Parathyroid adenoma (tissue), 2 donors: ENCODE data around the gene RAP1A.

Experiments
- H2AFZ ChIP-seq: fragments of 300-600 bp; sonication (generic); one replicate; pipeline ENCODE4 v1.7.0; 2017; ENCODE audit warnings: antibody characterized with exemption, mild to moderate bottlenecking
- H3K27ac ChIP-seq: fragments of 300-600 bp; sonication (generic); one replicate; pipeline ENCODE4 v1.7.0; 2017
- H3K27me3 ChIP-seq: fragments of 300-600 bp; sonication (generic); one replicate; pipeline ENCODE4 v1.7.0; 2017; ENCODE audit warnings: low read length; ENCODE audit not compliant: control insufficient read depth, insufficient read depth
- H3K36me3 ChIP-seq: fragments of 300-600 bp; sonication (generic); one replicate; pipeline ENCODE4 v1.7.0; 2017; ENCODE audit warnings: low read length; ENCODE audit not compliant: control insufficient read depth, insufficient read depth
- H3K4me1 ChIP-seq: fragments of 300-600 bp; sonication (generic); one replicate; pipeline ENCODE4 v1.7.0; 2017; ENCODE audit warnings: control low read depth
- H3K4me2 ChIP-seq: fragments of 300-600 bp; sonication (generic); one replicate; pipeline ENCODE4 v1.7.0; 2017; ENCODE audit warnings: low read length
- H3K4me3 ChIP-seq: fragments of 300-600 bp; sonication (generic); one replicate; pipeline ENCODE4 v1.7.0; 2017; ENCODE audit warnings: low read depth, low read length
- H3K79me2 ChIP-seq: fragments of 300-600 bp; sonication (generic); one replicate; pipeline ENCODE4 v1.7.0; 2017; ENCODE audit warnings: control low read depth
- H3K9ac ChIP-seq: fragments of 300-600 bp; sonication (generic); one replicate; pipeline ENCODE4 v1.7.0; 2017; ENCODE audit warnings: mild to moderate bottlenecking
- H3K9me3 ChIP-seq: fragments of 300-600 bp; sonication (generic); one replicate; pipeline ENCODE4 v1.7.0; 2017; ENCODE audit warnings: low read length; ENCODE audit not compliant: control insufficient read depth
- TF ChIP-seq, protein P1 (sequence below): fragments of 300-600 bp; sonication (generic); IDR thresholded peaks from one replicate; pipeline ENCODE4 v1.7.0; 2017; ENCODE audit warnings: antibody characterized with exemption, mild to moderate bottlenecking
- donor health status: primary hyperparathyroidism.

Gene RAP1A

DNA sequence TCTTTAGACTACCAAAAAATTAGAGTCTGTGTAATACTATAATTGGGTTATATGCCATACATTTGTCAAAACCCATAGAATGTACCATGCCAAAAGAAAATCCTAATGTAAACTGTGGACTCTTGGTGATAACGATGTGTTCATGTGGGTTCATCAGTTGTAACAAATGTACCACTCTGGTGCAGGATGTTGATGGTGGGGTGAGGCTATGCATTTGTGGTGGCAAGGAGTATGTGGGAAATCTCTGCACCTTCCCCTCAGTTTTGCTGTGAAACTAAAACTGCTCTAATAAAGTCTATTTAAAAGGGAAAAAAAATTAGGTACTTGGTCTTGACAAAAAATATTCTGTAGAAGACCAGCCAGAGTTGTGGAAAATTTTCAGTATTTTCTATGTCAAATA lies 76.2 kb downstream of the RAP1A start:
- Histone ChIP-seq H3K4me3 (no peak overlapping the region), H3K4me1 (no peaks in the 10 kb centered on the region), H3K27me3 (no peaks in the 10 kb centered on the region), H3K36me3 (no peaks in the 10 kb centered on the region), H3K4me2 (no peak overlapping the region), H3K27ac (no peak overlapping the region), H3K9ac (no peak overlapping the region), H3K79me2 (no peaks in the 10 kb centered on the region), H3K9me3 (no peaks in the 10 kb centered on the region), H2AFZ (no peak overlapping the region)
- TF ChIP-seq, protein P1, sequence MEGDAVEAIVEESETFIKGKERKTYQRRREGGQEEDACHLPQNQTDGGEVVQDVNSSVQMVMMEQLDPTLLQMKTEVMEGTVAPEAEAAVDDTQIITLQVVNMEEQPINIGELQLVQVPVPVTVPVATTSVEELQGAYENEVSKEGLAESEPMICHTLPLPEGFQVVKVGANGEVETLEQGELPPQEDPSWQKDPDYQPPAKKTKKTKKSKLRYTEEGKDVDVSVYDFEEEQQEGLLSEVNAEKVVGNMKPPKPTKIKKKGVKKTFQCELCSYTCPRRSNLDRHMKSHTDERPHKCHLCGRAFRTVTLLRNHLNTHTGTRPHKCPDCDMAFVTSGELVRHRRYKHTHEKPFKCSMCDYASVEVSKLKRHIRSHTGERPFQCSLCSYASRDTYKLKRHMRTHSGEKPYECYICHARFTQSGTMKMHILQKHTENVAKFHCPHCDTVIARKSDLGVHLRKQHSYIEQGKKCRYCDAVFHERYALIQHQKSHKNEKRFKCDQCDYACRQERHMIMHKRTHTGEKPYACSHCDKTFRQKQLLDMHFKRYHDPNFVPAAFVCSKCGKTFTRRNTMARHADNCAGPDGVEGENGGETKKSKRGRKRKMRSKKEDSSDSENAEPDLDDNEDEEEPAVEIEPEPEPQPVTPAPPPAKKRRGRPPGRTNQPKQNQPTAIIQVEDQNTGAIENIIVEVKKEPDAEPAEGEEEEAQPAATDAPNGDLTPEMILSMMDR = no peak

DNA sequence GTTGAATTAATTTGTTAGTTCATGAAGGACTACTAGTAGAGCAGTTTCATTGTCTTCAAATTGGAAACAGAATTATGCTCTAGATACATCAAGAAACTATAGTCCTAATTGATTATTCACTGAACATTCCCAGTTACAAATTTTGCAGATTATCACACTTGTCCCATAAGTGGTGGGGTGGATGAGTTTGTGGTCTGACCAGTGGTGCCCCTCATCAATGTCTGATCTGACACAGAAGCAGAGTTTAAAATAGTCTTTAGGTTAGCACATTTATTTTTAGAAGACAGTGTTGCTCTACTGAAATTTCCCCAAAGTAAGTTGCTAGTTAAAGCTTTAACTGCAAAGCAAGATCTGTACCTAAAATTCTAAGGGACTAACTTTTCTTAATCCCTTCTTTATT lies 76.7 kb downstream of the RAP1A start:
- Histone ChIP-seq H3K9ac (no peak overlapping the region), H3K4me2 (no peak overlapping the region), H3K79me2 (no peaks in the 10 kb centered on the region), H2AFZ (no peak overlapping the region), H3K4me3 (no peak overlapping the region), H3K27ac (no peak overlapping the region), H3K27me3 (no peaks in the 10 kb centered on the region), H3K36me3 (no peaks in the 10 kb centered on the region), H3K4me1 (no peaks in the 10 kb centered on the region), H3K9me3 (no peaks in the 10 kb centered on the region)
- TF ChIP-seq, protein P1 = no peak

DNA sequence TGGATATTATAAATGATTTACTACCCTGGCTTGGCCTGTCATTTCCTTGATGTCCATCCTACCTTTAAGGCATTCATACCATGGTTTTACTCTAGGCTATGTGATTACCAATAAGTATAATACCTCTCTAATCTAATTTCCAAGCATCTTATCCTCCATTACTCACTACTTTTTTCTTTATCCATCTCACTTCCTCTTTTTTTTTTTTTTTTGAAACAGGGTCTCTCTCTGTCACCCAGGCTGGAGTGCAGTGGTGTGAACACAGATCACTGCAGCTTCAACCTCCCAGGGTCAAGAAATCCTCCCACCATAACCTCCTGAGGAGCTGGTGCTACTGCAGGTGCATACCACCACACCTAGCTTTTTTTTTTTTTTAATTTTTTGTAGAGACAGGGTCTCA lies 79.7 kb downstream of the RAP1A start:
- Histone ChIP-seq H3K36me3 (no peaks in the 10 kb centered on the region), H3K4me3 (no peak overlapping the region), H3K27me3 (no peaks in the 10 kb centered on the region), H3K9ac (no peak overlapping the region), H2AFZ (no peak overlapping the region), H3K27ac (no peak overlapping the region), H3K9me3 (no peaks in the 10 kb centered on the region), H3K4me2 (no peak overlapping the region), H3K79me2 (no peaks in the 10 kb centered on the region), H3K4me1 (no peaks in the 10 kb centered on the region)
- TF ChIP-seq, protein P1 = no peak

DNA sequence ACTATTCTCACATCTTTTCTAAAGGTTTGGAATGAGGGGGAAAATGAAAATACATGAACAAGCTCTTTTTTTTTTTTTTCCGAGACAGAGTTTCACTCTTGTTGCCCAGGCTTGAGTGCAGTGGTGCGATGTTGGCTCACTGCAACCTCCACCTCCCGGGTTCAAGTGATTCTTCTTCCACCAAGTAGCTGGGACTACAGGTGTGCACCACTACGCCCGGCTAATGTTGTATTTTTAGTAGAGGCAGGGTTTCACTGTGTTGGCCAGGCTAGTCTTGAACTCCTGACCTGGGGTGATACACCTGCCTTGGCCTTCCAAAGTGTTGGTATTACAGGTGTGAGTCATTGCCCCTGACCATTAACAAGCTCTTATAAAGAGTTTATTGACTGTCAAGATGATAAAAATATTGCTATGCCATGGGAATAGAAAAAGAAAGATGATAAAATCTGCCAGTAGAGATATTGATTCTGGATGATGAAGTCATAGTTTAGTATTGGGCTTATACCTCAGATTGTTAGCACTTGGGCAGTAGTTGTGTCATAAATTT lies 83.0 kb downstream of the RAP1A start:
- H3K4me2 ChIP-seq = no peak overlapping the region
- H3K9ac ChIP-seq = no peak overlapping the region
- no peaks in the 10 kb centered on the region for H3K36me3 ChIP-seq
- no peaks in the 10 kb centered on the region for H3K27me3 ChIP-seq
- H3K4me3 ChIP-seq = no peak overlapping the region
- no peaks in the 10 kb centered on the region for H3K4me1 ChIP-seq
- no peaks in the 10 kb centered on the region for H3K79me2 ChIP-seq
- TF ChIP-seq, protein P1 = no peak
- no peak overlapping the region for H2AFZ ChIP-seq
- H3K27ac ChIP-seq = no peak overlapping the region
- H3K9me3 ChIP-seq = no peaks in the 10 kb centered on the region

DNA sequence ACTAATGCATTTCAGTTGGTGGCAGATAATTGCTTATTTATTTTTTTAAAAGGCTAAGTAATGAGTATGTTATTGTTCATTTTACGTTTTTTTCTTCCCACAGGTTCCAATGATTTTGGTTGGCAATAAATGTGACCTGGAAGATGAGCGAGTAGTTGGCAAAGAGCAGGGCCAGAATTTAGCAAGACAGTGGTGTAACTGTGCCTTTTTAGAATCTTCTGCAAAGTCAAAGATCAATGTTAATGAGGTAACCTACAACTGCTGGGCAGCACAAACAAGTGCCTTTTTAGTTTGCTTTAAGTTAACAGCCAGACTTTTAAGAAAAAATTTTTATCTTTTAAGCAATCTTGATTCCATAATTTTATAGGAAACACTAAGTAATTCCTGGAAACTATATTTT lies 84.7 kb downstream of the RAP1A start:
- no peaks in the 10 kb centered on the region for H3K79me2 ChIP-seq
- TF ChIP-seq, protein P1 = no peak
- H3K27ac ChIP-seq = no peak overlapping the region
- H3K4me2 ChIP-seq = no peak overlapping the region
- H3K36me3 ChIP-seq = no peaks in the 10 kb centered on the region
- no peaks in the 10 kb centered on the region for H3K9me3 ChIP-seq
- H3K27me3 ChIP-seq = no peaks in the 10 kb centered on the region
- H3K4me1 ChIP-seq = no peaks in the 10 kb centered on the region
- no peak overlapping the region for H2AFZ ChIP-seq
- no peak overlapping the region for H3K4me3 ChIP-seq
- H3K9ac ChIP-seq = no peak overlapping the region
